Activated gamma-delta T cell treated with Interleukin-2 at 50 U/mL for 16 hours (primary cell): ENCODE results near the gene TULP1.
A peak's percentile ranks its signal among the peaks of the same experiment; 100 is the strongest.

ENCODE experiments used
- DNase-seq: peaks from one replicate; pipeline ENCODE4 v3.0.0-alpha.2; 2020

Gene TULP1

DNA sequence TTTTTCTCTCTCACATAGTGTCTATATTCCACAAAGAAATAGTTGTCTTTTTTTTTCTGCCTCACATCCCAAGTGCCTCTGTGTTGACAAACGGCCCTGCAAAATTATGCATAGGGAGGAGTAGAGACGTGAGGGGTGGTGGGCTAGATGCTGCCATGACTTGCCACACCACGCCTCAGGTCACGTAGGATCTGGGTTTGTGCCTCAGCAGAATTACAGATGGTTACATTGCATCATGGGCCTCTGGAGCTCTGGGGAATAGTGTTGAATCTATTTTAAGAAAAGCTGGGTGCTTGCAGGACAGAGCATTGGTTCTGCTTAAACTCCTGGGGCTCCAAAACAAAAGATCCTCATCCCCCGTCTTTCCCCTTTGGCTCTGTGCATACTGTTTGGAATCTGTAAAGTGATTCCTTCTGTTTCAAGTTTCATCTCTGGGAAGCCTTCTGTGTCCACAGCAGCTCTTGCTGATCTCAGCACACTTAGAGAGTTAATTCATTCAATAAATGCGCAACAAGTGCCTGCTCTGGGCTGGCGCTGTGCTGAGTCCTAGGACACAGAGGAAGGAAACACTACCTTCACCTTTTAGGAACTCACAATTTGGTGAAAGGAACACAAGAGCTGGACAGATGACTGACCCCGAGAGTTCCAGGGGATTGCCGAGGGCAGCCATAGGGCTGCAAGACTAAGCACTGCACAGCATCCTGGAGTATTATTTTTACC is 58.1 kb downstream of the TULP1 start:
- no peak for DNase-seq

DNA sequence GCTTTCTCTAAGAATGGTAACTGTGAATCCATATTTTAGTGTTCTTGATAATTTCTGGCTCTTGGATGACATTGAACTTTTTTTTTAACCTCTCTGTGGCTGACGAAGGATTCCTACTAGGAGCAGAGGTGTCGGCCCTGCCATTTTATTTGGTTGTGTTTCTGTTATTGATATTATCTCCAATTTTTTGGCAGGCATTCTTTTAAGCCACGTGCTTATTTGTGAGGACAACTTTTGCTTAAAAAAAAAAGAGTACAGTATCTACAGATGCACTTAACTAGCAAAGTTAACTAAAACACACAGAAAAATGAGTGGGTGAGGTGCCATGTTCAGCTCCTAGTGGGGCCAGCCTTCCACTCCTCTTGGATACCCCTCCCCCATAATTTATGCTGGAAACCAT is 59.5 kb downstream of the TULP1 start:
- no peak for DNase-seq

DNA sequence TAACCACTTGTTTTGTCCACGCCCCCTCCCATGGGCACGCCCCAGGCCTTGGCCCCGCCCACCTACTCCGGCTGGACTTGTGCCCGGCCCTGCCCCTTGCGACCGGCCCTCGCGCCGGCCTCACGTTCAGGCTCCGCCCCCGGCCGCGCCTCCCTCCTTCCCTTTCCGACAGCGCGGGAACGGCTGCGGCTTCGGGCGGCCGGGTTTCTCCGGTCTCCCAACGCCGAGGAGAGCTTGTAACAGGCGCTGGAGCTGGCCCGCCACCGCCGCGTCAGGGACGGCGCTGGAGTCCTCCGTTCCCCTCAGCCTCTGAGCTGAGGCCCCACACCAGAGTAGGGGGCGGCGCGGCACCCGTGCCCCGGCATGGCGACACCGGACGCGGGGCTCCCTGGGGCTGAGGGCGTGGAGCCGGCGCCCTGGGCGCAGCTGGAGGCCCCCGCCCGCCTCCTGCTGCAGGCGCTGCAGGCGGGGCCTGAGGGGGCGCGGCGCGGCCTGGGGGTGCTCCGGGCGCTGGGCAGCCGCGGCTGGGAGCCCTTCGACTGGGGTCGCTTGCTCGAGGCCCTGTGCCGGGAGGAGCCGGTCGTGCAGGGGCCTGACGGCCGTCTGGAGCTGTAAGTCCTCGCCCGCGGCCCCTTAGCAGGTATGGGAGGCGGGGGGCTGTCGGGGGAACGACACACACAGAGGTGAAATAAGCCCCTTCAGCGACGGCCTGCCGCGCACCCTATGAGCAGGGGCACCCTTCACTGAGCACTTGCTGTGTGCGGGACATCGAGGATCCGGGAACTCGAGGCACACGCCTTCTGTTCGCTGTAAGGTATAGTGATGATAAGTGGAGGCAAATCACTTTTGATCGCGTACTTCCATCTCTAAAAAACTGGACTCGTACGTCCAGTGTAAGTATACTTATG is 60.3 kb downstream of the TULP1 start, which contains the start of gene FANCE:
Gene FANCE (plus strand): TSS at position 156 of the 908 bp plus-strand sequence. CDS start 208 bp downstream, at position 364.
- DNase-seq = peak; percentile 89

DNA sequence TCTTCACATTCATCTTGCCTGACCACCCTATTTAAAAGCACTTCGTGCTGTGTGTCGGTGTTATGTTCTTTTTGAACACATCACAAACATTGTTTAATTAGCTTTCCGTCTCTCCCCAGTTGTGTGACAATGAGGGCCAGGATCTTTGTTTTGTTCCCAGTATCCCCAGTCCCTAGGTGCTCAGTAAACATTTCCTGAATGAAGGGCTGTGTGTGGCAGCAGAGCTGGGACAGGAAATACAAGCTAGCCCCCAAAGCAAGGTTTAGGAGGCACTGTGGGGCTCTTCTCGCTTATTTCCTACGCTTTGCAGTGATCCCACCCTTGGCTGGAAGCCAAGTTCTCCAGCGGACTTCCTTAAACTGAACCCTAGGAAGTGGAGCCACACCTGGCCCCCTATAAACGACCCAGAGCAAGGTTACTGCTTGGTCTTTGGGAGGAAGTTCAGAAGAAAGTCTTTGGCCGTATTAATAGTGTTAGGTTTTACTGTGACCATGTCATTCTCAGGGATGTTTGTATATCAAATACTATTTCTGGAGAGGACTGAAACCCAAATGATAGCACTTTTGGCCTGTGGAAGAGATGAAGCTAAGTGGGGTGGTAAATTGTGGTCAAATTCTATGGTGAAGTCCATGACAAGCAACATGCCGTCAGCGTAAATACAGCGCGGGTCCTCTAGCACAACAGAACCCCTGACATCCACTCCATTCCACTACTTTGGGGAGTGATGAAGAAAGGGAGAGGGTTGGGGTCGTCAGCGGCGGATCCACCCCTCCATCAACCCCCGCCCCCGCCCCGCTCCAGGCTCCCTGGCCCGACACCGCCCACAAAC is 61.1 kb downstream of the TULP1 start:
- DNase-seq = no peak

DNA sequence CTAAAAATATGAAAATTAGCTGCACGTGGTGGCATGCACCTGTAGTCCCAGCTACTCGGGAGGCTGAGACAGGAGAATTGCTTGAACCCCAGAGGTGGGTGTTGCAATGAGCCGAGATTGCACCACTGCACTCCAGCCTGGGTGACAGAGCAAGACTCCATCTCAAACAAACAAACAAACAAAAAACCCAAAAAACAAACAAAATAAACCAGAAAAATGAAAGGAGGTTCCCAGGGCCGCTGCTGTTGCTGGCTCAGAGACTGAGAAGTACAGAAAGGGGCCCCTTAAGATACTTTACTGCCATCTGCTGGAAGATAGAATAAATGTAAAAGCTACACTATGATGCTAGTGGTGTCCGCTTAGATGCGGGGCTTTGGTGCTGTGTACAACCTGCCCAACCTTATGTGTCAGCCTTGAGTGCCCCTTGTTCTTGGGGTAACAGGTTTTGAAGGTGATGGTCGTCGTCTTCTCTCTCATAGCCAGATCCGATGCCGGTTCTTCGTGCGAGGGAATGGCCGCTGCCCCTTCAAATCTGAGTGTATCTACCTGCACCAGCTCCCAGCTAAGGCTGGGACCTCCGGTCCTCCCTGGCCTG is 63.3 kb downstream of the TULP1 start:
- peak; percentile 33 for DNase-seq

DNA sequence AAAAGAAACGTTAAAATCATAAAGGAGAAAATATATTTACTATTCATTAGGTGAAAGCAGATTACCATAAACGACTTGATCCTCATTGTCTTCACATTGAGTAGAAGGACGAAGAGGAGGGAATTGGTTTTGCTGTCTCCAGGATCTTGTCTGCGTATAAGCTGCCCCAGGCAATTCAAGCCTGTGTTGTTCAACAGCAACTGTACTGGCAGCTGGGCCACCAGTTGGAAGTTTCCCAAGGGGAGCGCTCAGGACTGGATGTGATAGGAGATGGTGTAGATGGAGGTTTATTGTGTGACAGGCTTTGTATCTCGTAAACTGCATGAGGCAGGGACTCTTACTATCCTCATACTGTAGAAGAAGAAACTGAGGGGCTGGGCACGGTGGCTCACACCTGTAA is 64.5 kb downstream of the TULP1 start:
- DNase-seq = no peak
